Anterior cingulate cortex (tissue), 58 donors: Measurements from ENCODE around the gene NPBWR2.

Experiments used
- DNase-seq, 58 donors: peaks; one replicate each; lab custom pipeline; 2025; lab: John Stamatoyannopoulos, UW

NPBWR2 gene

DNA sequence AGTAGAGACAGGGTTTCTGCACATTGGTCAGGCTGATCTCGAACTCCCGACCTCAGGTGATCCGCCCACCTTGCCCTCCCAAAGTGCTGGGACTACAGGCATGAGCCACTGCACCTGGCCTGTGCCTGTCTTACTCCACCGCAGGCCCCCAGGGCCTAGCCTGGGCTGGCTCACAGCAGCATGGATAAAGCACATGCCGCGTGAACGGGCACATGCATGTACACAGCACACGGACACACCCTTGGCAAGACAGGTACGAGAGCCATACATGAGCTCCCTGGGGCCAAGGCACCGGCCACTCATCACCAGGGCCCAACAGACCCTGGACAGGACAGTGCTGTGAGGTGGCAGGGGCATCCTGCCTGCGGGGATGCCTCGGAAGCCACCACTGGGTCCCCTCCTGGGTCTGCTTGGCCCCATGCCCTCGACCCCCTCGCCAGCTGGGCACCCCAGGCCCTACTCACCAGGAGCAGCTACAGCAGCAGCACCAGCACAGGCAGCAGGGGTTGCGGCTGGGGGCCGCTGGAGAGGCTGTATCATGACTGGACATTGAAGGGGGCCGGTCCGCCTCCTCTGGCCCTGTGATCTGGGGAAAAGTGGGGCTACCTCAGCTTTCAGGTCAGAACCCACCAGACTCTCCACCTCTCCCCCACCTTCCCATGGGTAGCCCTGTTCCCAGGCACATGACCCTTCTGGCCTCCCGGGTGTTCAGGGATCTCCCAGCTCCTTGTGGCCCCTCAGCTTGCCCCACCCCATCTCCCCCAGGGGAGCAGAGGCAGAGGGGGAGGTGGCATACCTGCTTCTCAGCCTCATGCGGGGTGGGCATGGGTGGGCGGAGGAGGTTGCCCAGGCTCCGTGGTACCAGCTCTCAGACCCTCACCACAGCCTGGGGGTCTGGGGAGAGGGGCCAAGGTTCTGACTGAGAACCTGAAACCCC lies 31.0 kb downstream of the NPBWR2 start:
- DNase-seq = no peak

DNA sequence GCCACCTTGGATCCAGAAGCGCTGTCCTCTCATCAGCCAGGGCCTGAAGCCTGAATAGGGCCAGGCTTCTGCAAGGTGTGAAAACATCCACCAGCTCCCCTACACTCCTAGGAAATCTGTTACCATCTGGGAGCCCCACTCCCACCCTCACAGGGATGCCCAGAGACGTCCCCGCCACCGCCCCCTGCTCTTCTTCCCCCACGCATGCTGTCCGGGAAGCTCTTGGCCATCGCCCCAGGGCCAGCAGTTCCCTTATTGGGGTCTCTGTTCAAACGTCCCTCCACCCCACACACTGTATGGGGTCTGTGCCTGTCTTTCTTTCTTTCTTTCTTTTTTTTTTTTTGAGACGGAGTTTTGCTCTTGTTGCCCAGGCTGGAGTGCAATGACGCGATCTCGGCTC lies 31.8 kb downstream of the NPBWR2 start:
- DNase-seq = no peak

GRCh38 chr20:64074963-64075362 lies 32.4 kb downstream of the NPBWR2 start:
- DNase-seq = no peak

- DNase-seq = no peak
Measured at GRCh38 chr20:64074184-64074789, 33.1 kb downstream of the NPBWR2 start.

DNA sequence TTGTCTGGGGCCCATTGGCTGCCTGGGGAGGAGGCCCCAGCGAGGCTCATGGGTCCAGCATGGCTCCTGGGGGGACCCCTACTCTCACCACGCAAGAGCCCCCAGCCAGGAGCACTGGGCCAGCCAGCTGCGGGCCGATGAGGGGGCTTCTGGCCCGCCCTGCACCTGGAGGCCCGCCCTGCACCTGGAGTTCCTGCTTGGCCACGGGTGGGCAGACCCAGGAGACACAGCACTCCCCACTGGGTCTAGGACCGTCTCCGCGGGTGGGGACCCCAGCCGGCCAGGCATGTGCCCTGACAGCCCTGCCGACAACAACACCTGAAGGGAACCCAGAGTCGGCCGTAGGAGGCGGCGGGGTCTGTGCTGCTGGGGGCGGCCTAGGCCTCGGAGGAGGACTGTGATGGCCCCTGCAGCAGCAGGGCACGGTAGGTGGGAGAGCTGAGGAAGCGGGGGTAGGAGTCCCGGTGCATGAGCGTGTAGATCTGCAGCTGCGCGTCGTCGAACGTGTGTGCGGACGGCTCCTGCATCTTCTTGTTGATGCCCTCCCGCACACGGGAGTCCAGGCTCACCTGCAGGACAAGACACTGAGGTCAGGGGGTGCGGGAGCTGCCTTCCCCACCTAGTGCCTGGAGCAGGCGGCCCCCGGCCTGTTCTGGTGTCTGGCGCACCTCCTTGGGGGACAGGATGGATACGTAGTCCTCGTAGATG lies 33.7 kb downstream of the NPBWR2 start:
- no peak for DNase-seq

DNA sequence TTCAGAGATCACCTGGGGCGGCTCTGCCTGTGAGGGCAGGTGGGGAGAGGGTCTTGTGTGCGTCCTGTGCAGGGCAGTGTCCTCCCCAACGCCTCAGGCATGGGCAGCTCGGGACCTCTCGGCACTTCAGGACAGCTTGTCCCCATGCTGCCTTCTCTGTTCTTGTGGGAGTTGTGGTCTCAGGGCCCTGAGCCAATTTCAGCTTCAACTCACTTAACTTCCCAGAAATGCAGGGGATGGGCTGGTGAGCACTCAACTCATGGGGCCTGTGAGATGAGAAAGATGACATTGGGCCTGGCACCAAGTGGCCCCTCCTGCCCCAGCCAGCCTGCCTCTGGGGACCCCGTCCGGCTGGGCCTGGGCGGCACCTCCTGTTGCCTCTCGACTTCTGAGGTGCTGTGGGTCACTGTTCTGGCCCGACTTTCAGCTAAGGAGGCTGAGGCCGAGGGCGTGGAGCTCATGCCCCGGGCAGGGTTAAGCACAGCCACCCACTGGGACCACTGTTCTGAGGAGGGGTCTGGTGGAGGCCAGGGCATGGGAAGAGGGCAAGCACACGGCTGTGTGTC lies 34.8 kb downstream of the NPBWR2 start:
- no peak for DNase-seq

- DNase-seq = no peak
Measured at GRCh38 chr20:64071341-64072332, 35.7 kb downstream of the NPBWR2 start.

DNA sequence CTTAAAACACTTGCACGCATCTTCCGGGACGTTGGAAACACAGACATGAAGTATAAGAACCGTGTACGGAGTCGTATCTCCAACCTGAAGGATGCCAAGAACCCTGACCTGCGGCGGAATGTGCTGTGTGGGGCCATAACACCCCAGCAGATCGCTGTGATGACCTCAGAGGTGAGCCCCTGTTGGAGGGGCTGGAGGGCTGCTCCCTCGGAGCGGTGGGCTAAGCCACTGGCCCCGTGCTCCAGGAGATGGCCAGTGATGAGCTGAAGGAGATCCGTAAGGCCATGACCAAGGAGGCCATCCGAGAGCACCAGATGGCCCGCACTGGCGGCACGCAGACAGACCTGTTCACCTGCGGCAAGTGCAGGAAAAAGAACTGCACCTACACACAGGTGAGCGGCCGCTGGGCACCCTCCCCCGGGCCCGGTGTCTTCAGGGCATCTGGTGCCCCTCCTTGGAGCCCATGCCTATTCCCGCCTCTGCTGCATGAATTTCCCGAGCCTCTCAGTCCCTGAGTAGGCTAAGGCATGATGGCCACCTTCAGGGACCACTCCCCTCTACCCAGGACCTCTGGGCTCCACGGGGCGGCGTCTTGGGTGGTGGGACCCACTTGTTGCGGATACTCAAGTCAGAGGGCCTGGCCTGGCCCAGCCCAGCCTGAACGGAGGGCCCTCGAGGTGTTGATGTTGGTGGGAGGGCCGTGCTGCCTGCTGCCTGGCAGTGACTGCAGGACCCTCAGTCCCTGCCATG lies 36.9 kb downstream of the NPBWR2 start:
- no peak for DNase-seq

GRCh38 chr20:64069614-64070243 lies 37.6 kb downstream of the NPBWR2 start:
- DNase-seq = no peak

DNA sequence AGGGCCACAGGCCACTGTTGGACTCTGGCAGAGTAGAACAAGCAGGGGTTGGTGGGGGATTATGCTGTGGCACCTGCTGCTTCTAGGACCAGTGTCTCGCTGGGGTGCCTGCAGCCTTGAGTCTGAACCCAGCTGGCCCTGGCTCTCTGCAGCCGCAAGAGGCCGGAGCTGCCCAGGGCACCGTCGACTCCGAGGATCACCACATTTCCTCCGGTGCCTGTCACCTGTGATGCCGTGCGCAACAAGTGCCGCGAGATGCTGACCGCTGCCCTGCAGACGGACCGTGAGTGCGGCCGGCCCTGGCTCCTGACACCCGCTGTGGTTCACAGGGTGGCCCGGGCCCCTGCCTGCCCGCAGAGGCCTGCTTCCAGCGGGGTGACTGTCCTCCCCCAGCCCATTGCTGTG lies 38.2 kb downstream of the NPBWR2 start:
- no peak for DNase-seq

- no peak for DNase-seq
Measured at GRCh38 chr20:64068386-64069208, 38.8 kb downstream of the NPBWR2 start.

DNA sequence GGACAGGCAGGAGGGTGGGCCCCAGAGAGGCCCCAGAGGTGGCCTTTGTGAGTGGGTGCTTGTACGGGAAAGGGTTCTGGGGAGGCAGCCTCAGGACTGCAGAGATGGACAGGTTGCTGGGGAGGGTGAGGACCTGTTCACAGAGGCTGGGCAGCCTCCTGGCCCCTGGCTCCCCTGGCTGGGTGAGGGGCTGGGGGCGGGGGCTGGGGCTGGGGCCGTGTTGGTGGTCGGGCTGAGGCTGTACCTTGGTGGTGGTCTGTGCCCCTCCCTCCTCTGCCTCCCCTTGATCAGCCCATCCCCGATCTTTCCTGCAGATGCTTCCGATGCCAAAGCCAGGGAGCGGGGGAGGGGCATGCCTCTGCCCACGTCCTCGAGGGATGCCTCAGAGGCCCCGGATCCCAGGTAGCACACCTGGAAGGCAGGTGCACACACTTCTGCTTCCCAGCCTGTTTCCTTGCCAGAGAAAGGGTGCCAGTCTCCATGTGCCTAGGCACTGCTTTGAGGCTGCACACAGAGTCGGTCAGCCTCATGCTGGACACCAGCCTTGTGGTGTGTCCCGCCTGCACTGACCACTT lies 39.5 kb downstream of the NPBWR2 start:
- no peak for DNase-seq

DNA sequence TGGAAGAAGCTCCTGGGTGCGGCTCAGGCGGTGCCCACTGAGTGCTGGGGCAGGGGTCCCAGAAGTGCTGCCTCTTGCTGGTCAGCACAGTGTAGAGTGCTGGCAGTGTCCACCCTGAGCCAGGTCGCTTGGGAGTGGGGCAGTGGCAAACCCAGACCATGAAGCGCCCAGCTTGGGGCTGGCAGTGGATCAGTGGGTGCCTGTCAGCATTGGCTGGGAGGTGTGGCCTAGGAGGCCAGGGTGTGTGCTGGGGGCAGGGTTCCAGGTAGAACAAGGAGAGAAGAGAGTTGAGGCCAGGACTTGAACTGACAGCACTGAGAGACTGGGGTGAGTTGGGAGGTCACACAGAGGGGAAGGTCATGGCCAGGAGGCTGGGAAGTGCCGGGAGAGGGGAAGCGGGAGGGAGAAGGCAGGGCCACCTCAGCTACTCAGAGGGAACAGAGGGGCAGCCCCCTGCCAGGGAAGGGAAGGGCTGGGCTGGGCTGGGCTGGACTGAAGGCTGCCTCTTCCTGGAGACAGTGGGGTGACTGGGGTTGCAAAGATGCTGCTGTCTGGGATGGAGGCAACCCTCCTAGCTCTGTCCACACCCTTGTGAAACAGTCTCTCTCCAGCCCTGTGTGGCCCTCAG lies 40.2 kb downstream of the NPBWR2 start:
- no peak for DNase-seq

- no peak for DNase-seq
Measured at GRCh38 chr20:64065974-64066343, 41.4 kb downstream of the NPBWR2 start.

DNA sequence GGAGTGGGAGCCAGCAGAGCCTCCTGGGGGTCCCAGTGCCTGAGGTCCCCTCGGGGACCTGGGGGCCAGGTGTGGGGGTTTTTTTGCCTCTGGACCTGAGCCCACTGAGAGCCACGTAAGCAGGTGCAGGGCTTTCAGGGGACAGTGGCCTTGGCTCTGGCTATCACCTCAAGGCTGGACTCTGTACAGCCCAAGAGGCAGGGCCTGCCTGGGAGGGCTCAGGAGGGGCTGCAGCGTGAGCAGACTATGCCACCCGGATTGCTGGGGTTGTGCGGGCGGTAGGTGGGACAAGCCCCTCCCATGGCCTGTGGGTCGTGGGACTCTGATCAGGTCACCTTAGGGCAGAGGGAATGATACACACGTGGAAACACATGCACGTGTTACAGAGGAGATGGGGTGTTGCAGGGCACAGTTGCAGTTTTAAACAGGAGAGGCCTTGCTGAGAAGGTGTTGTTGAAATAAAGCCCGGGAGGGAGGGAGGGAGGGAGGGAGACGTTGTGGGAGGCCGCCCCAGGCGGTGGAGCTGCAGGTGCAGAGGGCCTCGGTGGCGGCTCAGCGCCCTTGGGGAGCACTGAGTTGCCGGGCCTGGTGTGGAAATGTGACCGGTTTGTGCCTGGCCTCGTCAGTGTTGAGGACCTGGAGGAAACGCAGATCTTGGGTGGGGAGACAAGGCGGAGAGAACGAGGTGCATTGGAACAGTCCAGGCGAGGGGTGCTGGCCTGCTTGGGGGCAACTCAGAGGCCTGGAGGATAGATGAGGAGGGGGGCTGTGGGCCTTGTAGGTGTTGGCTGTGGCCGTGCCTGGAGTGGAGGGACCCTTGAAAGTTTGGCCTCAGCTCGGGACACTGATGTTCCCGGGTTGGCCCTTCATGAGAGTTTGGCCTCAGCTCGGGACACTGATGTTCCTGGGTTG lies 42.0 kb downstream of the NPBWR2 start:
- no peak for DNase-seq
